Spleen (tissue), 11 donors: ENCODE data around the gene PPM1H. TPM values are rescaled to one million over a fixed set of nuclear protein-coding genes. Genes with fewer than 3 reads are reported as not detected.

Experiments used
- DNase-seq: peaks from one replicate; pipeline ENCODE4 v3.0.0-alpha.2; 2020
- H3K27ac ChIP-seq, 8 donors: fragments of 200-600 bp; sonication (generic) in 7 of 8; 1 replicate in 4 of 8; 2 replicates in 4 of 8; pipeline versions ENCODE4 v1.5.0 to v1.8.0; 2016 to 2021; ENCODE audit warnings: inconsistent platforms in 4 of 8, mild to moderate bottlenecking in 4 of 8, moderate library complexity in 1 of 8
- H3K27me3 ChIP-seq, 7 donors: fragments of 200-600 bp; sonication (generic) in 6 of 7; replicated peaks in 1 of 7; 1 replicate in 4 of 7; 2 replicates in 3 of 7; pipeline versions ENCODE4 v1.5.0 to v1.8.0; 2016 to 2021; ENCODE audit warnings: inconsistent platforms in 3 of 7, mild to moderate bottlenecking in 1 of 7
- H3K36me3 ChIP-seq, 6 donors: fragments of 200-600 bp; sonication (generic) in 5 of 6; 1 replicate in 4 of 6; 2 replicates in 2 of 6; pipeline versions ENCODE4 v1.5.0 to v1.8.0; 2016 to 2021; ENCODE audit warnings: inconsistent platforms in 2 of 6
- H3K4me1 ChIP-seq, 6 donors: fragments of 200-600 bp; sonication (generic) in 5 of 6; 1 replicate in 3 of 6; 2 replicates in 3 of 6; pipeline versions ENCODE4 v1.5.0 to v1.8.0; 2016 to 2021; ENCODE audit warnings: inconsistent platforms in 3 of 6
- H3K4me3 ChIP-seq, 8 donors: fragments of 200-600 bp; sonication (generic) in 7 of 8; 1 replicate in 4 of 8; 2 replicates in 4 of 8; pipeline versions ENCODE4 v1.5.0 to v1.8.0; 2016 to 2021; ENCODE audit warnings: inconsistent platforms in 4 of 8, mild to moderate bottlenecking in 4 of 8, moderate library complexity in 2 of 8
- H3K9me3 ChIP-seq, 8 donors: fragments of 200-600 bp; sonication (generic) in 7 of 8; 1 replicate in 4 of 8; 2 replicates in 4 of 8; pipeline versions ENCODE4 v1.5.0 to v1.8.0; 2016 to 2021; ENCODE audit warnings: inconsistent platforms in 4 of 8
- POLR2A ChIP-seq, 3 donors: fragments of 450-650 bp; IDR thresholded peaks; one replicate each; pipeline ENCODE4 v1.5.1; 2017; ENCODE audit warnings: antibody characterized with exemption in 3 of 3, mild to moderate bottlenecking in 1 of 3
- POLR2AphosphoS5 ChIP-seq, 3 donors: sonication (generic); formaldehyde crosslinking; IDR thresholded peaks; one replicate each; pipeline ENCODE4 v1.5.1; 2017; ENCODE audit warnings: antibody characterized with exemption in 3 of 3
- WGBS, 5 donors: extraction: QIAGEN DNeasy Blood & Tissue Kit in 3 of 5; methylation state at CpG; one replicate each; pipeline versions ENCODE4 v1.1.5 to v1.1.7; 2013 to 2018; 5-methylcytosine and 5-hydroxymethylcytosine counted together
- intact Hi-C: fragments of 100-400 bp; cut with DNase I; formaldehyde crosslinking; loops from one replicate; pipeline ENCODE4 v1.15.0; 2023; ENCODE audit warnings: low total_unique reads
- polyA plus RNA-seq, 3 donors: library from polyadenylated mRNA; stranded (reverse); fragments of 200-250 nt; gene quantifications; one replicate each; pipeline ENCODE4 v1.2.1, GENCODE V29; 2013
- total RNA-seq, 7 donors: library from RNA; depleted of rRNA in 3 of 7; stranded (reverse); fragments of >200 nt in 3 of 7; fragmentation: NEBNext Ultra II Directional in 4 of 7; extraction: Animal tissue kit (Norgen Biotek cat#: 25700) in 4 of 7; gene quantifications; one replicate each; pipeline versions ENCODE4 v1.1.0 to v1.2.1, GENCODE V29; 2016 to 2021
- TF ChIP-seq, protein P1 (sequence below), 11 experiments: fragments of 200-600 bp in 7 of 11; fragments of 450-650 bp in 4 of 11; sonication (generic) in 4 of 11; IDR thresholded peaks in 8 of 11; conservative IDR thresholded peaks in 3 of 11; 1 replicate in 7 of 11; 2 replicates in 4 of 11; pipeline versions ENCODE4 v1.4.0 to v1.8.0; 2016 to 2021; ENCODE audit warnings: antibody characterized with exemption in 11 of 11, inconsistent platforms in 4 of 11, mild to moderate bottlenecking in 1 of 11
- donor health status: healthy with polysubstance abuse.
- donor health status: DM: no; HTN: no; CAD: no; lungs with moderate emphysema.
- donor health status: DM: no; HTN: no; CAD: no.
- donor health status: Bipolar disorder and iron deficiency.
- donor health status: healthy.
- donor health status: DM: no; HTN: no; CAD: no.
- donor health status: DM: yes; HTN: yes; CAD: no.

PPM1H gene
- total and polyA plus RNA-seq, 10 donors, result 0.17 to 3.9 (median 1.9) TPM

DNA sequence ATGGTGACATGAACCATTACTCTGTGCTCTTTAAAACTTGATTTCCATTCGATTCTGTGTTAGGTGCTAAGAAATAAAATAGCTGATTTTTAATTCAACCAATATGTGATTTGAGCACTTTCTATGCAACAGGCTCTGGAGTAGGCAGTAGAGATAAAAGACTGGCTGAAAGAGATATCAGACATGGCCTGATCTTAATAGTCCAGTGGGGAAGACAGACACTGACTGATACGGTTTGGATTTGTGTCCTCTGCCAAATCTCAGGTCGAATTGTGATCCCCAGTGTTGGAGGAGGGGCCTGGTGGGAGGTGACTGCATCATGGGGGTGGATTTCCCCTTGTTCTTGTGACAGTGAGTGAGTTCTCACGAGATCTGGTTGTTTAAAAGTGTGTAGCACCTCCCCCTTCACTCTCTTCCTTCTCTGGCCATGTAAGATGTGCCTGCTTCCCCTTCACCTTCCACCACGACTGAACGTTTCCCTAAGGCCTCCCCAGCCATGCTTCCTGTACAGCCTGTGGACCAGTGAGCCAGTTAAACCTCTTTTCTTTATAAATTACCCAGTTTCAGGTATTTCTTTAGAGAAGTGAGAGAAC is 128.6 kb downstream of the PPM1H start:
- intact Hi-C loops, result no loop called here
- WGBS, 5 donors, result 52 to 66% (median 59%) methylated on average over 6 of the region's 6 CpGs
- Histone ChIP-seq H3K4me1 (no peaks in the 10 kb centered on the region), H3K27me3 (no peaks in the 10 kb centered on the region), H3K36me3 (peaks cover 0 to 5% (median 0%) of the 10 kb centered on the region in 6 donors), H3K27ac (no peak overlapping the region), H3K9me3 (no peaks in the 10 kb centered on the region), H3K4me3 (no peak overlapping the region)
- no peak for DNase-seq
- TF ChIP-seq POLR2A (IDR thresholded peaks at IDR 0.05) (no peak), POLR2AphosphoS5 (IDR thresholded peaks at IDR 0.05) (no peak)
- TF ChIP-seq, protein P1, sequence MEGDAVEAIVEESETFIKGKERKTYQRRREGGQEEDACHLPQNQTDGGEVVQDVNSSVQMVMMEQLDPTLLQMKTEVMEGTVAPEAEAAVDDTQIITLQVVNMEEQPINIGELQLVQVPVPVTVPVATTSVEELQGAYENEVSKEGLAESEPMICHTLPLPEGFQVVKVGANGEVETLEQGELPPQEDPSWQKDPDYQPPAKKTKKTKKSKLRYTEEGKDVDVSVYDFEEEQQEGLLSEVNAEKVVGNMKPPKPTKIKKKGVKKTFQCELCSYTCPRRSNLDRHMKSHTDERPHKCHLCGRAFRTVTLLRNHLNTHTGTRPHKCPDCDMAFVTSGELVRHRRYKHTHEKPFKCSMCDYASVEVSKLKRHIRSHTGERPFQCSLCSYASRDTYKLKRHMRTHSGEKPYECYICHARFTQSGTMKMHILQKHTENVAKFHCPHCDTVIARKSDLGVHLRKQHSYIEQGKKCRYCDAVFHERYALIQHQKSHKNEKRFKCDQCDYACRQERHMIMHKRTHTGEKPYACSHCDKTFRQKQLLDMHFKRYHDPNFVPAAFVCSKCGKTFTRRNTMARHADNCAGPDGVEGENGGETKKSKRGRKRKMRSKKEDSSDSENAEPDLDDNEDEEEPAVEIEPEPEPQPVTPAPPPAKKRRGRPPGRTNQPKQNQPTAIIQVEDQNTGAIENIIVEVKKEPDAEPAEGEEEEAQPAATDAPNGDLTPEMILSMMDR (IDR thresholded peaks at IDR 0.05 in 8 of 11, conservative IDR thresholded peaks at IDR 0.05 in 3 of 11), result no peak

DNA sequence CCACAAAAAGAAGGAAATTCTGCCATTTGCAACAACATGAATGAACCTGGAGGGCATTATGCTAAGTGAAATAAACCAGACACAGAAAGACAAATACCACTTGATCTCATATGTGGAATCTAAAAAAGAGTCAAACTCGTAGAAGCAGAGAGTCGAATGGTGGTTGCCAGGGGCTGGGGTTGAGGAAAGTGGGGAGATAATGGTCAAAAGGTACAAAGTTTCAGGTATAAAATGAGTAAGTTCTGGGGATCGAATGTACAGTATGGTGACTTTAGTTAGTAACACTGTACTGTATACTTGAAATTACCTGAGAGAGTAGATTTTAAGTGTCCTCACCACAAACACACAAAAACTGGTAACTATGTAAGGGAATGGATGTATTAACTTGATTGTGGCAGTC is 129.4 kb downstream of the PPM1H start:
- intact Hi-C loops, result no loop called here
- Histone ChIP-seq H3K27ac (no peak overlapping the region), H3K4me1 (no peaks in the 10 kb centered on the region), H3K4me3 (no peak overlapping the region), H3K27me3 (no peaks in the 10 kb centered on the region), H3K9me3 (no peaks in the 10 kb centered on the region), H3K36me3 (peaks cover 0 to 6% (median 0%) of the 10 kb centered on the region in 6 donors)
- no peak for DNase-seq
- no peak for TF ChIP-seq POLR2AphosphoS5 (IDR thresholded peaks at IDR 0.05)
- 61 to 87% (median 76%) methylated on average over 3 of the region's 3 CpGs for WGBS, 5 donors

DNA sequence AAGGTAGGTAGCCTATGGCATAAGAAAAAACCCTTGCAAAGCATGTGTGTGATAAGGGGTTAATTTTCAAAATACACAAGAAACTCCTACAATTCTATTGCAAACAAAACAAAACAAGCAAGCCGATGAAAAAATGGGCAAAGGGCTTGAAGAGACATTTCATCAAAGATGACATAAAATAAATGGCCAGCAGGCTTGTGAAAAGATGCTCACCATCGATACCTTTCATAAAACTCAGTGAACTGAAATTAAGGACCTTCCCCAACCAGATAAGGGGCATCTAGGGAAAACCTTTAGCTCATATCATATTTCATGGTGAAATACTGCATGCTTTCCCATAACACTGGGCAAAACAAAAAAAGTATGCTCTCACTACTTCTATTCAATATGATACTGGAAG is 131.2 kb downstream of the PPM1H start:
- intact Hi-C loops, result no loop called here

DNA sequence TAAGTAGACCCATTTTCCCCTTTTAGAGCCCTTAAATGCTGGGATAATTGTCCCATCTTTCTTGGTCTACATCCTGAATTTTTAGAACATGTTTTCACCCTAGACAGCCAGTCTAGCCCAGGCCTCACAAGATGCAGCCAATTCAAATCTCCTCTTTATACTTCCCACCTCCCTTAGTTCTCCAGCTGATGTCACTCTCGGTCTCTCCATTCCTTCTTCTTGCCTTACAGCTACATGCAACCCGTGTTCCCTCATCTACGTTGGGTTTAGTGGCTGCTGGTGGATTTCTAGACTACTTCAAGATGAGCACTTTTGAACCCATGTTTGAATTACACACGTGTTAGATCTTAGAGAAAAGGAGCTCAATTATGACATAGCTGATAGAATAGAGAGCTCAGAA is 132.0 kb downstream of the PPM1H start:
- no peaks in the 10 kb centered on the region for H3K9me3 ChIP-seq
- H3K4me3 ChIP-seq, result no peak overlapping the region
- H3K36me3 ChIP-seq, result peaks cover 0 to 6% (median 0%) of the 10 kb centered on the region in 6 donors
- no peak overlapping the region for H3K27ac ChIP-seq
- WGBS, 5 donors, result 57 to 73% (median 61%) methylated on average over 4 of the region's 4 CpGs
- H3K27me3 ChIP-seq, result no peaks in the 10 kb centered on the region
- intact Hi-C loops, result no loop called here
- TF ChIP-seq POLR2AphosphoS5 (IDR thresholded peaks at IDR 0.05), result no peak
- TF ChIP-seq, protein P1 (IDR thresholded peaks at IDR 0.05 in 8 of 11, conservative IDR thresholded peaks at IDR 0.05 in 3 of 11), result no peak
- no peak for TF ChIP-seq POLR2A (IDR thresholded peaks at IDR 0.05)
- DNase-seq, result no peak
- no peaks in the 10 kb centered on the region for H3K4me1 ChIP-seq

More for the DNA sequence above, 131.2 kb downstream of the PPM1H start:
- peaks cover 0 to 6% (median 0%) of the 10 kb centered on the region in 6 donors for H3K36me3 ChIP-seq
- H3K9me3 ChIP-seq, result no peaks in the 10 kb centered on the region
- WGBS, 5 donors, result 90 to 97% (median 93%) methylated on average over 2 of the region's 2 CpGs
- H3K27me3 ChIP-seq, result no peaks in the 10 kb centered on the region
- TF ChIP-seq, protein P1 (IDR thresholded peaks at IDR 0.05 in 8 of 11, conservative IDR thresholded peaks at IDR 0.05 in 3 of 11), result no peak
- no peak for TF ChIP-seq POLR2A (IDR thresholded peaks at IDR 0.05)
- TF ChIP-seq POLR2AphosphoS5 (IDR thresholded peaks at IDR 0.05), result no peak
- H3K4me1 ChIP-seq, result no peaks in the 10 kb centered on the region
- H3K27ac ChIP-seq, result no peak overlapping the region
- H3K4me3 ChIP-seq, result no peak overlapping the region
- no peak for DNase-seq
